NCI-H510A treated with DMSO at 0.1 percent for 48 hours (cell line): Measurements from ENCODE around the gene ZDHHC20.

ENCODE experiments used
- DNase-seq: peaks from one replicate; lab custom pipeline; 2025; lab: John Stamatoyannopoulos, UW

The ZDHHC20 gene

DNA sequence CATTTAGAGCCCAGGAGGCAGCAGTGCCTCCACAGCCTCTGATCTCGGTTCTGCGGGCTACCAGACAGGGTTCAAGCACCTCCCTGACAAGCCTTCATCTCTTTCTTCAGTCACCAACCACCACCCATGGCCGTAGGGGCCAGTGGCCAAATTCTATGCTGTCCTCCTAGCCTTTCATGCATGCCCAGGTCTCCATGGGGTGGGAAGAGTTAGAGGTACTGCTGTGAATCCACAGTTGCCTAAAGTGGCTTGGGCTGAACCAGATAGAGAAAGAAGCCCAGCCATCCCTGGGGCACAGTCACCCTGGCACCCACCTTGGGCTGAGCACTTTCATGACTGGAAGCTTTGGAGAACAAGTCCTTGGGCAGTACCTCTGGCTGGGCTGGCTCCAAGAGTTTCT is 97.4 kb downstream of the ZDHHC20 start:
- no peak for DNase-seq

- DNase-seq: no peak
Measured at GRCh38 chr13:21361123-21361522, 98.0 kb downstream of the ZDHHC20 start.

DNA sequence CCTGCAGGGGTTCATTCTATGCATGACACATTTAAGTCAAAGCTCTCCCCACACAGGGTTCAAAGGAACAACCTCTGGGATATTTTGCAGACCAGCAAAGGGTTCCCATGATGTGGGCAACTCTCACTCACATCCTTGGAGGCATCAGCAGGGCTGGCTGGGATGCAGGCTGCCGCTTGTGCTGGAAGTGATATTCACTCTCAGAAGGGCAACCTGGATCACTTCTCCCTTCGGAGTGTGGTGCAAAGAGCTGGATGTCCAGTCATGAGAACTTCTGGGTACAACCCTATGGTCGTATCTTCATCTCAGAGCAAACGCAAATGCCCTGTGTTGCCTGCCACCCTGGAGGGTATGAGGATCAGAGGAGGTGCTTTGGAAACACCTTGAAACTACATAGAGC is 98.6 kb downstream of the ZDHHC20 start:
- DNase-seq: no peak

GRCh38 chr13:21359855-21360254 is 99.2 kb downstream of the ZDHHC20 start:
- no peak for DNase-seq

DNA sequence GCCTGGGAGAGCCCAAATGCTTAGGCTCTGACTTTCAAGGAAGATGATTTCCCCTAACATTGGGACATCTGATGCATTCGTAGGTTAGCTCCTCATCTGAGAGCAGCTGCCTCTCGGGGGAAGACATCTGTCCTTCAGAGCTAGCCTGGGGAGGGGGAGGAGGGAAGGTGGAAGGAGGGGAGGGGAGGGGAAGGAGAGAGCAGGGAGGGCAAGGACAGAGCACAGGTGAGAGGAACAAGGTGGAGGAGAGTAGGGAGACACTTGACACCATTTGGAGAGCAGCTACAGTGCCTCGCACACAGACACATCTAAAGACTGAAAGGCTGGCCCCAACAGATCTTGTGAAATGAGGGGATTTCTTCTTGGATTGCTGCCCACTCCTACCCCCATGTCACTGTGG is 103.8 kb downstream of the ZDHHC20 start:
- no peak for DNase-seq

- no peak for DNase-seq
Measured at GRCh38 chr13:21354721-21355120, 104.4 kb downstream of the ZDHHC20 start.

- no peak for DNase-seq
Measured at GRCh38 chr13:21348488-21349120, 110.5 kb downstream of the ZDHHC20 start.

- DNase-seq: no peak
Measured at GRCh38 chr13:21347753-21348318, 111.3 kb downstream of the ZDHHC20 start.

- DNase-seq: no peak
Measured at GRCh38 chr13:21344662-21345176, 114.4 kb downstream of the ZDHHC20 start.

- no peak for DNase-seq
Measured at GRCh38 chr13:21343659-21344058, 115.4 kb downstream of the ZDHHC20 start.

- no peak for DNase-seq
Measured at GRCh38 chr13:21342699-21343442, 116.2 kb downstream of the ZDHHC20 start.

- no peak for DNase-seq
Measured at GRCh38 chr13:21341637-21342422, 117.3 kb downstream of the ZDHHC20 start.

GRCh38 chr13:21338639-21339278 is 120.3 kb downstream of the ZDHHC20 start:
- peak; percentile 56 for DNase-seq

GRCh38 chr13:21338156-21338555 is 120.9 kb downstream of the ZDHHC20 start:
- DNase-seq: no peak

DNA sequence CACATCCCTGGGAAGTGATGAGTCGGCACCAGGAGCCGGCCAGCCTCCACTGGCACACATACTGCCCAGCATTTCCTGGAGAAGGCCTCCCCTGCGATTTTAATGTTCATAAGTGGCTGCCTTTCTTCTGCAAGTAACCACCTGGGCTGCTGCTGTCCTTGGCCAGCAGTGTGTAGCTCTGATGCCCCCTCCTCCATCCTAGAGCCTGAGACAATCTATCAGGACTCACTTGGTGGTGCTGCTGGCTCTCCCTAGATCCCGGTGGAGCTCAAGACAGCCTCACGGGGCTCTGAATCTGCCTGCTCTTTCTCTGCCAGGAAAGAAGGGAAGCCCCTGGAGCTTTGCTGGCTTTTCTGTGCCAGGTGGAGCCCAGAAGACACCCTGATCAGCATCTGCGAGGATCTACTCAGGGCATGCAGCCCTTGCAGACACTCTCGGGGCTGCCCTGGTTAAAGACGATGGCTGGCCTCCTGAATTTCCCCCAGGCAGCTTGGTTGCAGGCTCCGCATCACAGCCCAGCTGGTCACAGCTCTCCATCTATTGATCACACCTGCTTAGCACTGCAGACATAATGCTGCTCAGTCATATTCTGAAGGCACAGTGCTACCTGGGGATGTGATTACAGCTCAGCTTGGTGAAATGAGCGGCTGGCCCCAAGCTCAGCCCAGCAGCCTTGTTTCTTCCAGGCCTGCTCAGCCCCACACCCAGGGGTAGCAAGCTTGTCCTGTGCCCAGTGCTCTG is 122.3 kb downstream of the ZDHHC20 start:
- peak; percentile 25 for DNase-seq

GRCh38 chr13:21333186-21333585 is 125.9 kb downstream of the ZDHHC20 start:
- no peak for DNase-seq

GRCh38 chr13:21330126-21330861 is 128.8 kb downstream of the ZDHHC20 start:
- DNase-seq: no peak

DNA sequence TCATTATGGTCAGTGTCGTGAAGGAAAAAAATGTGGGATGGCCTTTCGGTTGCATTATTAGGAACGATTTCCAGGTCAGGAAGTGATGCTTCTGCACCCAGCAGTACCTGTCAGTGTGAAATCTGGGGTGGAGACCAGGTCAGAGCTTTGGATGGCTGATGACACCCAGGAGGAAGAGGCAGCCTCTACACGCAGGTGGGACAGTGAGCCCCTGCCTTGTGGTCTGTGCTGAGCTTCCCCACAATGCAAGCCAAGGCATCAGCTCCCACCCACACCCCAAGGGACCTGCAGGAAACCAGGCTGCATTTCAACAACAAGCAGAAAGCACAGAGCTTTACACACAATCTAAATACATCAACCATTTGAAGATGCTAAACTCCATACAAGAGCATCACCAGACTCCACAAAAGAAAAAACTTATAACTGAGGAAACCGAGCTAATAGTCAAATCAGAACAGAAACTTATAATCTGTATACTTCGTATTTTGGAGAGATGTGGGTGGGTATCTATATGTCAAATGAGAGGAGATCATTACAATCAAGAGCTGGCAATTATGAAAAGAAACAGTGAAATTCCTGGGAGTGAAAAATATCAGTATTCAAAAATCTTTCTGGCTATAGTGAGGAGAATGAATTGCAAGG is 130.1 kb downstream of the ZDHHC20 start:
- no peak for DNase-seq

DNA sequence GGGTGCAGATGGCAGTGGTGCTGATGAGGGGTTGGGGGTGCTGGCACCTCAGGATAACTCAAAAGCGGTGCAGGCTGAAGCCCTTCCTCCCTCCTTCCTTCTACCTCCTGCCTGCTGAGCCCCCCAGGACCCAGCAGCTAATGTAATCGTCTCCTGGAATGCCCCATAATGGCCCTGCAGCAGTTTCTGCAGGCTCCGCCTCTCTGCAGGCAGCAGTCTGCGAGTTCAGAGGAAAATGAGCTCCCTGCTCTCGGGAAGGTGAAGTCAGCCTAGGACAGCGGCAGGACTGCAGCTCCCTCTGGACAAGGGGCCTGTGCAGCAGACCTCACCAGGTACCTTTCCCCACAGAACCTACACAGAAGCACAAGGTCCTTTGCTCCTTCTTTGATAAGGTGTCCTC is 130.9 kb downstream of the ZDHHC20 start:
- DNase-seq: no peak
